Measurements from ENCODE around the gene BAIAP2.

The BAIAP2 gene

DNA sequence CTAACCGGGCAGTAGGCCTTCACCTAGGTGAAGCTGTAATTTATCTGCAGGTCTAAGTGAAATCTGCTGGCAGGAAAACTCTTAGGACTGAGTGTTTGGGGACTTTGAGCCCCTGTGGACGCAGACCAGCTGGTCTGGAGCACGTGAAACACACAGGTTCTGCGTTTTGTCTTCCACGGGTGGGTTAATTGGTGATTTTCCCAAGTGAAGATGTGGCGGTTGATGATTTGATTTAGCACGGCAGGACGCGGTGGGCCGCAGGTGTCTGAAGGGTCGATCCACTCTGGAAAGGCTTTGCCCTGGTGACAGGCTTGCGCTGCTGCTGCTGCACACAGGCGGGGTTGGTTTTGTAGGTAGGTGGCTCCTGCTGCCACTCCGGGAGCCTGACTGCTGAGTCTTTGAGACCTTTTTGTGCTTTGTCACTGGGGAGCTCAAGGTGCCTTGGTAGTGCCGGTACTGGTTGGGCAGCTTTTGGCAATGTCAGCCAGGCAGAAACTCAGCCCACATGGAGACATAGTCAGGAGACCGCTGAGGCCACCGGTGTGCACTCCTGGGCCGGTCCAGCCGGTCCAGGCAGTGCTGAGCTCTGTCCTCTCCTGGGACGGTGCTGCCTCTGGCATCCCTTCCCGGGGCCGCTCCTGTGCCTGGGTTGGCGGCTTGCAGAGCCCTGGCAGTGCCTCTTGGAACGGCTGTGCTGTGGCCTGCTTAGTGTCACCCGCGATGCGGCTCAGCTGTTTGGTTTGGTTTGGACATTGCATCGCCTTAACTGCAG is 2.3 kb downstream of the BAIAP2 start:
- no peak for DNase-seq (ENCODE audit: low spot score)

GRCh38 chr17:81037798-81038733 is 3.1 kb downstream of the BAIAP2 start:
- no peak for DNase-seq (ENCODE audit: low spot score)

DNA sequence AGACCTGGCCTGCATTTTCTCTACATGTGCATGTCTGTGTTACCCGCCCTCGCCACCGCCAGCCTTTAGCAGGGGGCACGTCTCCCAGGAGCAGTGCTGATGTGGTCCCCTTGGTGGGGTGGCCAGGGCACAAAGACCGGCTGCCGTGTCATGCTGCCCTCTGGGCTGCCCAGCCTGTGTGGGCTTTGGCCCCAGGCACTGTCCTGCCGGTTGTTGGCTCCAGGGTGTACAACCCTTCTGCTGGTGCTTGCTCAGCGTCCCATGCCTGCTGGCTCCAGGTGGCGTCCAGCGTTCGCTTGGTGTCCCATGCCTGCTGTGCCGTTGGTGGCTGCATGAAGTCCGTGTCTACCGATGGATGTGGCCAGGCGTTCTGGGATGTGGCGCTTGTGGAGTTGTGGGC is 4.1 kb downstream of the BAIAP2 start:
- DNase-seq (ENCODE audit: low spot score): no peak

DNA sequence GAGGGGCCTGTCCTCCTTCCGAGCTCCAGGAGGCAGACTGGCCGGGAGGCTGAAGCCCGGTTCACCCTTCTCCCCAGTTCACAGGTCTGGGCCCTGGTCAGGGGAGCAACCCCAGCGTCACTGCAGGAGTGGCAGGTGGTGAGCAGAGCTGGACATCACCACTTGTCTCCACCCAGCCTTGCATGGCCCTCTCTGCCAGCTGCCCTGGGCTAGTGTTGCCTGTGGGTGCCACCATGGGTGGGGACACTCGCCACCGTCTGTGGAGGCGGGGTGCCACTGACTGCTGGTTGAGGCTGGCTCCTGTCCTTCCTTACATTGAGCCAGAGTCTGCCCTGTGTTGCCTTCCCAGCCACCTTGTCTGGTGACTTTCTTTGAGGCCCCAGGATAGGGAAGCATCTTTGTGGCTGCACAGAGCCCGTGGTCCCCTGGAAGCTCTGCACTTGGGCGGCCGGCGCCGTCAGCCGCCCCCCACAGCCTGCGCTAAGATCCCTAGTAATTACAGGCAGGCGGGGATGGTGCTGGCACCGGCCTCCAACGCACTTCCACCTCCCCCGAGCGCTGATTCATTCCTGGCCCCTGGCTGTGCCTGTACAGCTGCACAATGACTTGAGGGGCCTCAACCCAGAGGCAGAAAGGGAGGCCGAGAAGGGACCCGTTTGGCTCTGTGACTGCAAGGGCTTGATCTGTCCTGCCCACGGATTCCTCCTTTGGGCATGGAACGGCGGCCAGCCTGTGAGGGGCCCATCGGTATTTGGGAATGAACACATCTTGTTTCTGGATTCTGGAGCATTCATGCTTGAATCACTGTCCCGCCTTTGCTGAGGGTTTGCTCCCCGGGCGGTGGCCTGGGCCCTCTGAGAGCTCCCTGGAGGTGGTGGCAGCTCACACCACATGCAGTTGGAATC is 5.2 kb downstream of the BAIAP2 start:
- no peak for DNase-seq (ENCODE audit: low spot score)

DNA sequence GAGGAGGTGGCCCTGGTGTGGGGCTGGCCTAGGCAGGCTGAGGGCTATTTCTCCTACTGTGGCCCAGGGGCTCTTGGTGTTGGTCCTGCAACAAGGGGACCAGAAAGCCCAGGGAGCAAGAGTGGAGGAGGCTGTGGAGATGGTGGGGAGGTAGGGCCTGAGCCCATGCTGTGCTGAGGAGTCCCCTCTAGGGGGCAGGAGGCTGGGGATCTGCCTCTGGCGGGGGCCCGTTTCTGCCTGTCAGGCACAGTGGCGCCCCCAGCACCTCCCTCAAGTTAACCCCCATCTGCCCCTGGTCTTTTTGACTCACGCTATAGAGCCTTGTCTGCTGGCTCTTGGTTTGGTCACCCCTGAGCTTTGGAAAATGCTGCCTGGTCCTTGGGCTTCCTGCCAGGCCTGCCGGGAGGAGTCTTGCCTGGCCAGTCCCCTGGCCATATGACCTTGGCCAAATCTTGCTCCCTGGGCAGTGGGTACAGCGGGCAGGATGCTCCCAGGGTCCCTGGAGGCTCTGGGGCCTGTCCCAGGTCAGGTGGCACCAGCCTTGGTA is 5.9 kb downstream of the BAIAP2 start:
- DNase-seq (ENCODE audit: low spot score): no peak

DNA sequence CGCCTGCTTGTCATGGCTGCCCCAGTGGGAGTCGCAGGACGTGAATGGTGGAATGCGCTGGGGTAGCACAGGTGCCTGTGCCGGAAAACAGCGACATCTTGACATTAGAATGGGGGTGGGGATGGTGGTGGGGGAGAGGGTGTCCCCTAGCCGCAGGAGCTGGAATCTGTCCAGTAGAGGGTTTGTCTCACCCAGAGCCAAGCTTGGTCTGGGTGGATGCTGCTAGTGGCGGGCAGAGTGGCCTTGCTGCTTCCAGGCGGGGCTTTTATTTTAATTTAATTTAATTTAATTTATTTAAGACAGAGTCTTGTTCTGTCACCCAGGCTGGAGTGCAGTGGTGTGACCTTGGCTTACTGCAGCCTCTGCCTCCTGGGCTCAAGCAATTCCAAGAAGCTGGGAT is 7.7 kb downstream of the BAIAP2 start:
- DNase-seq (ENCODE audit: low spot score): no peak

GRCh38 chr17:81043319-81043724 is 8.4 kb downstream of the BAIAP2 start:
- DNase-seq (ENCODE audit: low spot score): no peak

- no peak for DNase-seq (ENCODE audit: low spot score)
These were observed 8.9 kb downstream of the BAIAP2 start for GRCh38 chr17:81043725-81044427.

- DNase-seq (ENCODE audit: low spot score): no peak
These were observed 9.4 kb downstream of the BAIAP2 start for GRCh38 chr17:81044428-81044763.

GRCh38 chr17:81044764-81045589 is 10.0 kb downstream of the BAIAP2 start:
- DNase-seq (ENCODE audit: low spot score): peak; percentile 87

GRCh38 chr17:81045590-81046095 is 10.7 kb downstream of the BAIAP2 start:
- no peak for DNase-seq (ENCODE audit: low spot score)

GRCh38 chr17:81046132-81046769 is 11.3 kb downstream of the BAIAP2 start:
- DNase-seq (ENCODE audit: low spot score): no peak

- no peak for DNase-seq (ENCODE audit: low spot score)
These were observed 11.9 kb downstream of the BAIAP2 start for GRCh38 chr17:81046770-81047359.

DNA sequence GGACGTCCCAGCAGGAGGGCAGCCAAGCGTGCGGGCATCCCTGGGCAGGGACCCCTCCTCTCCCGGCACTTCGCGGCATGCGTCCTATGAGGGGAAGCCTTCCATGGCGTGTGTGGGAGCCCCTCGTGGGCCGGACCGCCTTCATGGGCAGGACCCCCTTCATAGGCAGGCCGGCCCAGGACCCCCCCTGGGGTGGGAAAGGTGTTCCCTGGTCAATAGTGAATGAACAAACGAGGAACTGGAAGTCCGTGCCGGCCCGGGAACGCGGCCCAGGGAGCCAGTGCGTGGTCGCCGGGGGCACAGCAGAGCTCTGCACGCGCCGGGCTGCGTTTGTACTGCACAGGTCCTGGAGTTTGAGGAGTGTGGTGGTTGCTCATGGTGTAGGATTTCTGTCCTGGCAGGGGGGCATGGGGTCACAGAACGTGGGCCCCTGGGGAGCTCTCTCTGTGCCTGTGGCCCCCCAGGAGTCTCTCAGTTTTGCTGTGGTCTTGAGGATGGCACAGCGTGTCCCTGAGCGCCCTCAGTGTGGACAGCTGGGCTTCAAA is 13.9 kb downstream of the BAIAP2 start:
- DNase-seq (ENCODE audit: low spot score): no peak

DNA sequence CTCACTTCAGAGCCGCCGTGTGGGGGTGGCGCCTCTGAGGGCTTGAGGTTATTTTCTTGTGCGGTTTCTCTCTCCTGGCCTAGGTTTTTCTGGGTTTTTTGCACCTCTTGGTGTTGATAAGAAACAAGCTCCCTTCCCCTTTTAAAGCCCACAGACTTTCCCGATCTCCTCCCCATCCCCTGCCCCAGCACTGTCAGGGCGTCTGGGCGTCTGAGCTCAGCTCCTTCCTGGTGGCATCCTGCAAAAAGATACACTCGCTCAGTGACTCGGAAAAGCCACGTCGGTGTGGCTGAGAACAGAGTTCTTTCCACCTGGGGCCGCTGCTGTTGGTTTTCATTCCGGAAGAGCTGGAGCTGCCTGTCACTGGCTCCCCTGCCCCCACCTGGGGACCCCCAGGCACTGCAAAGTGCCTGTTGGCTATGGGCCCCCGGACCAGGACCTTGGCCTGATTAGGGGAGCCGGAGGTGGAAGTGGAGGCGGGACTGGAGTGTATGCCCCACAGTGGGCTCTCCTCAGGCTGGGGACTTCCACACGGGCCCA is 14.5 kb downstream of the BAIAP2 start:
- no peak for DNase-seq (ENCODE audit: low spot score)

GRCh38 chr17:81049973-81050551 is 15.1 kb downstream of the BAIAP2 start:
- DNase-seq (ENCODE audit: low spot score): no peak

GRCh38 chr17:81050645-81051625 is 16.0 kb downstream of the BAIAP2 start:
- DNase-seq (ENCODE audit: low spot score): no peak

Data from left forelimb (tissue), 1 donor.